Pancreas (tissue), 10 donors: ENCODE measurements around the gene RNF167. TPM values are rescaled to one million over a fixed set of nuclear protein-coding genes. Genes with fewer than 3 reads are reported as not detected.

ENCODE experiments used
- ATAC-seq, 4 donors: fragments of 200-7000 bp; cut with Tn5 transposase; one replicate each; pipeline versions ENCODE4 v1.8.0 to v1.9.1; 2020; ENCODE audit warnings: mild to moderate bottlenecking in 4 of 4, moderate library complexity in 4 of 4
- DNase-seq, 6 donors: peaks; one replicate each; pipeline ENCODE4 v3.0.0-alpha.2; 2020
- FAIRE-seq: peaks from 2 replicates; lab custom pipeline; 2012; peaks lifted over from hg19 to GRCh38; lab: Jason Lieb, UNC
- H3K27ac ChIP-seq, 4 donors: fragments of 200-600 bp; sonication (generic); 1 replicate in 3 of 4; 2 replicates in 1 of 4; pipeline versions ENCODE4 v1.5.0 to v1.8.0; 2020
- H3K27me3 ChIP-seq, 4 donors: fragments of 200-600 bp; one replicate each; pipeline ENCODE4 v1.8.0; 2021
- H3K36me3 ChIP-seq, 3 donors: fragments of 200-600 bp; sonication (generic) in 1 of 3; one replicate each; pipeline versions ENCODE4 v1.5.0 to v1.8.0; 2020 to 2021
- H3K4me1 ChIP-seq, 3 donors: fragments of 200-600 bp; one replicate each; pipeline ENCODE4 v1.8.0; 2021
- H3K4me3 ChIP-seq, 4 donors: fragments of 200-600 bp; sonication (generic) in 2 of 4; one replicate each; pipeline versions ENCODE4 v1.5.0 to v1.8.0; 2020 to 2021
- H3K9me3 ChIP-seq, 4 donors: fragments of 200-600 bp; one replicate each; pipeline ENCODE4 v1.8.0; 2021
- CTCF ChIP-seq, 4 donors: fragments of 200-600 bp; sonication (generic) in 3 of 4; IDR thresholded peaks; one replicate each; pipeline versions ENCODE4 v1.5.0 to v1.8.0; 2021; ENCODE audit warnings: antibody characterized with exemption in 4 of 4
- WGBS, 2 donors: extraction: QIAGEN DNeasy Blood & Tissue Kit; methylation state at CpG; one replicate each; pipeline ENCODE4 v1.1.7; 2013; 5-methylcytosine and 5-hydroxymethylcytosine counted together
- intact Hi-C, 3 donors: fragments of 100-400 bp; cut with DNase I; formaldehyde crosslinking; loops; one replicate each; pipeline versions ENCODE4 v1.11.1 to v1.14.2; 2022
- polyA plus RNA-seq, 2 donors: library from polyadenylated mRNA; stranded (reverse); fragments of 200-250 nt; gene quantifications; one replicate each; pipeline ENCODE4 v1.2.3, GENCODE V29; 2013
- total RNA-seq, 6 donors: library from RNA; stranded (reverse); fragmentation: NEBNext Ultra II Directional in 4 of 6; extraction: Animal tissue kit (Norgen Biotek cat#: 25700) in 4 of 6; gene quantifications; one replicate each; pipeline versions ENCODE4 v1.2.1 to v1.2.4, GENCODE V29; 2021 to 2023
- donor health status: healthy with polysubstance abuse.
- donor health status: DM: no; HTN: no; CAD: no; lungs with moderate emphysema.
- donor health status: DM: no; HTN: no; CAD: no.
- donor health status: control.
- donor health status: control.
- donor health status: Bipolar disorder and iron deficiency.
- donor health status: DM: yes; HTN: yes; CAD: no.
- donor health status: DM: no; HTN: no; CAD: no.
- donor health status: DM: no; HTN: no; CAD: no.
- donor health status: DM: yes; HTN: yes; CAD: no.

The RNF167 gene
- total and polyA plus RNA-seq, 8 donors = 40.8 to 118 (median 53.0) TPM

- Histone ChIP-seq H3K36me3 (peaks cover 5 to 13% (median 6%) of the 10 kb centered on the region in 3 donors), H3K27ac (no peak overlapping the region), H3K27me3 (no peaks in the 10 kb centered on the region), H3K4me1 (peaks cover 0 to 3% (median 0%) of the 10 kb centered on the region in 3 donors), H3K9me3 (no peaks in the 10 kb centered on the region), H3K4me3 (no peak overlapping the region)
- FAIRE-seq (no peak), ATAC-seq (no peak), DNase-seq (peak in 2 of 6 donors; percentile 21 to 36)
- intact Hi-C loops = no loop called here
- 93 to 95% methylated on average over 8 of the region's 8 CpGs for WGBS, 2 donors
- TF ChIP-seq CTCF (IDR thresholded peaks at IDR 0.05) = no peak
Observed at GRCh38 chr17:4955091-4955490, 15.0 kb downstream of the RNF167 start.

GRCh38 chr17:4956493-4957061 lies 16.5 kb downstream of the RNF167 start:
- Histone ChIP-seq H3K4me3 (no peak overlapping the region), H3K36me3 (peaks cover 5 to 15% (median 6%) of the 10 kb centered on the region in 3 donors), H3K27me3 (no peaks in the 10 kb centered on the region), H3K27ac (no peak overlapping the region), H3K4me1 (no peaks in the 10 kb centered on the region), H3K9me3 (no peaks in the 10 kb centered on the region)
- DNase-seq (peak in 3 of 6 donors; percentile 27 to 79 (median 67)), ATAC-seq (peak in 2 of 4 donors; percentile 50 to 51), FAIRE-seq (no peak)
- intact Hi-C loops = no loop called here
- 66 to 76% methylated on average over 10 of the region's 10 CpGs for WGBS, 2 donors
- TF ChIP-seq CTCF (IDR thresholded peaks at IDR 0.05) = peak in 2 of 4 donors; percentile 12 to 18

- H3K9me3 ChIP-seq = no peaks in the 10 kb centered on the region
- no peak overlapping the region for H3K4me3 ChIP-seq
- peaks cover 5 to 15% (median 6%) of the 10 kb centered on the region in 3 donors for H3K36me3 ChIP-seq
- H3K27ac ChIP-seq = no peak overlapping the region
- no peak for ATAC-seq
- no peaks in the 10 kb centered on the region for H3K4me1 ChIP-seq
- WGBS, 2 donors = 47 to 53% methylated on average over 3 of the region's 3 CpGs
- no peak for DNase-seq
- no peak for FAIRE-seq
- intact Hi-C loops = no loop called here
- H3K27me3 ChIP-seq = no peaks in the 10 kb centered on the region
- TF ChIP-seq CTCF (IDR thresholded peaks at IDR 0.05) = no peak
Observed at GRCh38 chr17:4958102-4958501, 18.0 kb downstream of the RNF167 start.

GRCh38 chr17:4959261-4959965 lies 19.3 kb downstream of the RNF167 start:
- peak in 1 of 4 donors; percentile 11 for ATAC-seq

More at GRCh38 chr17:4959261-4959965, 19.3 kb downstream of the RNF167 start:
- TF ChIP-seq CTCF (IDR thresholded peaks at IDR 0.05) = no peak
- no peaks in the 10 kb centered on the region for H3K27me3 ChIP-seq
- no peak overlapping the region for H3K4me3 ChIP-seq
- FAIRE-seq (no peak), DNase-seq (no peak)
- no peaks in the 10 kb centered on the region for H3K4me1 ChIP-seq
- H3K9me3 ChIP-seq = no peaks in the 10 kb centered on the region
- peaks cover 5 to 15% (median 6%) of the 10 kb centered on the region in 3 donors for H3K36me3 ChIP-seq
- intact Hi-C loops = no loop called here
- no peak overlapping the region for H3K27ac ChIP-seq
- 88 to 89% methylated on average over 18 of the region's 18 CpGs for WGBS, 2 donors
